Measurements from ENCODE around the gene MIER2. TPM values are rescaled to one million over a fixed set of nuclear protein-coding genes. Genes with fewer than 3 reads are reported as not detected.
"Not testable (repeated sequence)": the region's sequence is repeated elsewhere in the genome, so short reads cannot be mapped to it uniquely, and the experiment has no call there.

Gene MIER2
- total and polyA plus RNA-seq, 4 donors = 9.4 to 49.0 (median 28.4) TPM

DNA sequence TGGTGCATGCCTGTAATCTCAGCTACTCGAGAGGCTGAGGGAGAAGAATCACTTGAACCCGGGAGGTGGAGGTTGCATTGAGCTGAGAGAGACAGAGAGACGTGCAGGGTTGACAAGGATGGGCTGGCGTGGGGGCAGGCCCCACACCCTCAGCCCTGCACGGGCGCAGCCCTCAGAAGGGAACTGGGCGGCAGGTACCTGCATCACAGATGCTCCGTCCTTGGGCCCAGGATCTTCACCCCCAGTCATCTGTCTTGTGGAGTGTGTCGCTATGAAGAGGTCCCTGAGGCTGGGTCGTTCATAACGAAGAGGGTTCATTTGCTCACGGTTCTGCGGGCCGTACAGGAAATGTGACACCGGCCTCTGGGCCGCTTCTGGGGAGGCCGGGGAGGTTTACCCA lies 44.1 kb upstream of the MIER2 start:
- Histone ChIP-seq H3K27ac (ENCODE audit: low read depth, low read length) (no peak overlapping the region), H3K4me3 (ENCODE audit: low read depth, low read length) (no peak overlapping the region), H3K36me3 (ENCODE audit: control insufficient read depth, insufficient read depth, low read length) (no peaks in the 10 kb centered on the region), H3K27me3 (ENCODE audit: control insufficient read depth, insufficient read depth, low read length) (peaks cover 2% of the 10 kb centered on the region), H3K4me1 (ENCODE audit: control insufficient read depth, insufficient read depth, low read length) (peaks cover 19% of the 10 kb centered on the region), H3K9me3 (ENCODE audit: control insufficient read depth, insufficient read depth, low read length) (no peaks in the 10 kb centered on the region)
- WGBS (ENCODE audit: insufficient coverage) = 86% methylated on average over 16 of the region's 17 CpGs
- no peak for DNase-seq (ENCODE audit: low read depth in 4 of 6, low spot score in 6 of 6)

DNA sequence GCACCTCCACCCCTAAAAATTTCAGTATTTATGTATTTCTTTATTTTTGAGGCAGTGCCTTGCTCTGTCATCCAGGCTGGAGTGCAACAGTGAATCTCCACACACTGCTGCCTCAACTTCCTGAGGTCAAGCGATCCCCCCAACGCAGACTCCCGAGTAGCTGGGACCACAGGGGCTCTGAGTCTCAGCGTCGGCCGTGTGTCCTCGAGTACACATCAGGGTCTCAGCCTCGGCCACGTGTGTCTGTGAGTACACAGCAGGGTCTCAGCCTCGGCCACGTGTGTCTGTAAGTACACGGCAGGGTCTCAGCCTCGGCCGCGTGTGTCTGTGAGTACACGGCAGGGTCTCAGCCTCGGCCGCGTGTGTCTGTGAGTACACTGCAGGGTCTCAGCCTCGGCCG lies 43.2 kb upstream of the MIER2 start:
- Histone ChIP-seq H3K36me3 (ENCODE audit: control insufficient read depth, insufficient read depth, low read length) (no peaks in the 10 kb centered on the region), H3K4me3 (ENCODE audit: low read depth, low read length) (no peak overlapping the region), H3K4me1 (ENCODE audit: control insufficient read depth, insufficient read depth, low read length) (peaks cover 22% of the 10 kb centered on the region), H3K9me3 (ENCODE audit: control insufficient read depth, insufficient read depth, low read length) (no peaks in the 10 kb centered on the region), H3K27ac (ENCODE audit: low read depth, low read length) (no peak overlapping the region), H3K27me3 (ENCODE audit: control insufficient read depth, insufficient read depth, low read length) (peaks cover 2% of the 10 kb centered on the region)
- WGBS (ENCODE audit: insufficient coverage) = 81% methylated on average over 7 of the region's 21 CpGs
- DNase-seq (ENCODE audit: low read depth in 4 of 6, low spot score in 6 of 6) = no peak

DNA sequence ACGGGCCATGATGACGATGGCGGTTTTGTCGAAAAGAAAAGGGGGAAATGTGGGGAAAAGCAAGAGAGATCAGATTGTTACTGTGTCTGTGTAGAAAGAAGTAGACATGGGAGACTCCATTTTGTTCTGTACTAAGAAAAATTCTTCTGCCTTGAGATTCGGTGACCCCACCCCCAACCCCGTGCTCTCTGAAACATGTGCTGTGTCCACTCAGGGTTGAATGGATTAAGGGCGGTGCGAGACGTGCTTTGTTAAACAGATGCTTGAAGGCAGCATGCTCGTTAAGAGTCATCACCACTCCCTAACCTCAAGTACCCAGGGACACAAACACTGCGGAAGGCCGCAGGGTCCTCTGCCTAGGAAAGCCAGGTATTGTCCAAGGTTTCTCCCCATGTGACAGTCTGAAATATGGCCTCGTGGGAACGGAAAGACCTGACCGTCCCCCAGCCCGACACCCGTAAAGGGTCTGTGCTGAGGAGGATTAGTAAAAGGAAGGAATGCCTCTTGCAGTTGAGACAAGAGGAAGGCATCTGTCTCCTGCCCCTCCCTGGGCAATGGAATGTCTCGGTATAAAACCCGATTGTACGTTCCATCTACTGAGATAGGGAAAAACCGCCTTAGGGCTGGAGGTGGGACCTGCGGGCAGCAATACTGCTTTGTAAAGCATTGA lies 42.2 kb upstream of the MIER2 start:
- H3K9me3 ChIP-seq (ENCODE audit: control insufficient read depth, insufficient read depth, low read length); H3K27ac ChIP-seq (ENCODE audit: low read depth, low read length); H3K36me3 ChIP-seq (ENCODE audit: control insufficient read depth, insufficient read depth, low read length); H3K27me3 ChIP-seq (ENCODE audit: control insufficient read depth, insufficient read depth, low read length); H3K4me3 ChIP-seq (ENCODE audit: low read depth, low read length): not testable (repeated sequence)
- DNase-seq (ENCODE audit: low read depth in 4 of 6, low spot score in 6 of 6) = peak in 1 of 6 donors; percentile 68
- WGBS (ENCODE audit: insufficient coverage) = no CpG with 5 or more reads among the region's 22 CpGs
- peaks cover 17% of the 10 kb centered on the region for H3K4me1 ChIP-seq (ENCODE audit: control insufficient read depth, insufficient read depth, low read length)

DNA sequence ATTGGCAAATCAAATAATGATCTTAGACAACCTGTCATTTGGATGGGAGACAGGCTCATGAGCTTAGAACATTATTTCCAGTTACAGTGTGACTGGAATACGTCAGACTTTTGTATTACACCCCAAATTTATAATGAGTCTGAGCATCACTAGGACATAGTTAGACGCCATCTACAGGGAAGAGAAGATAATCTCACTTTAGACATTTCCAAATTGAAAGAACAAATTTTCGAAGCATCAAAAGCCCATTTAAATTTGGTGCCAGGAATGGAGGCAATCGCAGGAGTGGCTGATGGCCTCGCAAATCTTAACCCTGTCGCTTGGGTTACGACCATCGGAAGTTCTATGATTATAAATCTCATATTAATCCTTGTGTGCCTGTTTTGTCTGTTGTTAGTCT lies 41.6 kb upstream of the MIER2 start:
- H3K4me1 ChIP-seq (ENCODE audit: control insufficient read depth, insufficient read depth, low read length) = peaks cover 17% of the 10 kb centered on the region
- H3K4me3 ChIP-seq (ENCODE audit: low read depth, low read length); H3K9me3 ChIP-seq (ENCODE audit: control insufficient read depth, insufficient read depth, low read length); H3K36me3 ChIP-seq (ENCODE audit: control insufficient read depth, insufficient read depth, low read length); H3K27ac ChIP-seq (ENCODE audit: low read depth, low read length); H3K27me3 ChIP-seq (ENCODE audit: control insufficient read depth, insufficient read depth, low read length): not testable (repeated sequence)
- peak in 1 of 6 donors; percentile 61 for DNase-seq (ENCODE audit: low read depth in 4 of 6, low spot score in 6 of 6)
- no CpG with 5 or more reads among the region's 8 CpGs for WGBS (ENCODE audit: insufficient coverage)

DNA sequence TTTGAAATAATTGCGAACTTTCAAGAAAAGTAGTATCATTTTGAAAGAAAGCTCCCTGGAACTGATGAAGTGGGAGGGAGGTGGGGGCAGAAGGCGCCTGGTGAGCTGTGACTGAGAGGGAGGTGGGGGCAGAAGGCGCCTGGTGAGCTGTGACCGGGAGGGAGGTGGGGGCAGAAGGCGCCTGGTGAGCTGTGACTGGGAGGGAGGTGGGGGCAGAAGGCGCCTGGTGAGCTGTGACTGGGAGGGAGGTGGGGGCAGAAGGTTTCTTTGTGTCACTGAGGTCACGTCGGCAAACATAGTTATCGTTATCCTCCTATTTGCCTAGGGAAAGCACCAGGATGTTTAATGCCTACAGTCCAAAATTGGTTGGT lies 40.2 kb upstream of the MIER2 start:
- WGBS (ENCODE audit: insufficient coverage) = 76% methylated on average over 8 of the region's 9 CpGs
- no peak for DNase-seq (ENCODE audit: low read depth in 4 of 6, low spot score in 6 of 6)
- H3K36me3 ChIP-seq (ENCODE audit: control insufficient read depth, insufficient read depth, low read length) = no peaks in the 10 kb centered on the region
- H3K27me3 ChIP-seq (ENCODE audit: control insufficient read depth, insufficient read depth, low read length) = peaks cover 2% of the 10 kb centered on the region
- H3K4me1 ChIP-seq (ENCODE audit: control insufficient read depth, insufficient read depth, low read length) = peaks cover 10% of the 10 kb centered on the region
- H3K9me3 ChIP-seq (ENCODE audit: control insufficient read depth, insufficient read depth, low read length) = no peaks in the 10 kb centered on the region
- H3K27ac ChIP-seq (ENCODE audit: low read depth, low read length) = no peak overlapping the region
- H3K4me3 ChIP-seq (ENCODE audit: low read depth, low read length) = no peak overlapping the region

DNA sequence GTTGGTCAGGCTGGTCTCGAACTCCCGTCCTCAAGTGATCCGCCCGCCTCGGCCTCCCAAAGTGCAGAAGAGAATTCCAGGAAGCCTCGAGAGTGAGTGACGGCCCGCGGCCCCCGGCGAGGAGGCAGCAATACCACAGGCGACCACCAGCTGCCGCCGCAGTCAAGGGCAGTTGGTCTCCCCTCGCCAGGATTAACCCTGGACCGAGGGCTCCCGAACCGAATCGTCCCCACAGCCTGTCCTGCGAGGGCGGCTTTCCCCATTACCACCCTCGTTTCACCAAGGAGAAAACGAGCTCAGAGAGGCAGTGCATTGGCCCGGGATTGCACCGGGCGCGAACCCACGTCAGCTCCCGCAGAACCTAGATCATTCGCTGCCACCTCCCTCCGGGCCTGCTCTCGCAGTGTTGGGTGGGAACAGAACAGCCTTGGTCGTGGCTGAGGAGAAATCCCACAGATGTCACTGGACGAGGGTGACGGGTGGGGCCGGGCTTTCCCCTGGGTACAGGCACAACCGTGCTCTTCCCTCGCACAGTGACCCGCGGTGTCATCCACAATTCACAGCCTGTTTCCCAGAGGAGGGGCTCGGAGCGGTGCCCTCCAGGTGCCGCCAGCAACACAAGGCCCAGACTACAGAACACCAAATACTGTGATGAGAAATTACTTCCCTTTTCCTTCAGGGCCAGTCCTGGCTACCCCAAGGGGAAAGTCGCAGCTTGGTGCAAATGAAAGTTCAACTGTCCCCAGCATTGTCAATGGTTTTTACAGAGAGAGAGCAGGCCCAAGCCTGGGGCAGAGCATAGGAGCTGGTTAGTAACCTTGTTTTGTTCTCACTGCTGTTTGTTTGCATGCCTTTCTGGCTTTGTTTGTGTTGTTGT lies 39.6 kb upstream of the MIER2 start:
- WGBS (ENCODE audit: insufficient coverage) = 18% methylated on average over 33 of the region's 44 CpGs
- peaks cover 10% of the 10 kb centered on the region for H3K4me1 ChIP-seq (ENCODE audit: control insufficient read depth, insufficient read depth, low read length)
- peak in 2 of 6 donors; percentile 34 to 46 for DNase-seq (ENCODE audit: low read depth in 4 of 6, low spot score in 6 of 6)
- H3K27me3 ChIP-seq (ENCODE audit: control insufficient read depth, insufficient read depth, low read length) = peaks cover 2% of the 10 kb centered on the region
- H3K27ac ChIP-seq (ENCODE audit: low read depth, low read length) = no peak overlapping the region
- H3K9me3 ChIP-seq (ENCODE audit: control insufficient read depth, insufficient read depth, low read length) = no peaks in the 10 kb centered on the region
- no peak overlapping the region for H3K4me3 ChIP-seq (ENCODE audit: low read depth, low read length)
- H3K36me3 ChIP-seq (ENCODE audit: control insufficient read depth, insufficient read depth, low read length) = no peaks in the 10 kb centered on the region

DNA sequence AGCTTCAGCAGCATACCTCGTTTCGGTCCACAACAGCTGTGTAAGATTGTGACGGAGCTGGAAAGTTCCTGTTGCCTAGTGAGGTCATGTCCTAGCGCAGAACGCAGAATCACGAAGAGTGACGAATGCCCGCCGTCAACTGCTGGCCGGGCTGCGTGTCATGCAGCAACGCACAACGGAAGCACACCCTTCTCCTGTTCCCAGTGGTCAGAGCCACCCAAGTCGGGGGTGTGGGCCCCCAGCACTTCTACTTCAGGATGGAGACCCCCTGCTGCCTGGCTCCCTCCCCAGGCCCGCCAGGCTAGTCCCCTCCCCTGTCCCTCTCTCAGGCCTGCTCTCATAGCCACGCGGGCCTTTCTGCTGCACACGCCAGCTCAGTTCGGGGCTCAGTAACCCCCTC lies 38.4 kb upstream of the MIER2 start:
- DNase-seq (ENCODE audit: low read depth in 4 of 6, low spot score in 6 of 6) = no peak
- Histone ChIP-seq H3K4me1 (ENCODE audit: control insufficient read depth, insufficient read depth, low read length) (peaks cover 10% of the 10 kb centered on the region), H3K9me3 (ENCODE audit: control insufficient read depth, insufficient read depth, low read length) (no peaks in the 10 kb centered on the region), H3K36me3 (ENCODE audit: control insufficient read depth, insufficient read depth, low read length) (no peaks in the 10 kb centered on the region), H3K4me3 (ENCODE audit: low read depth, low read length) (no peak overlapping the region), H3K27ac (ENCODE audit: low read depth, low read length) (no peak overlapping the region), H3K27me3 (ENCODE audit: control insufficient read depth, insufficient read depth, low read length) (peaks cover 2% of the 10 kb centered on the region)
- WGBS (ENCODE audit: insufficient coverage) = 68% methylated on average over 19 of the region's 19 CpGs

DNA sequence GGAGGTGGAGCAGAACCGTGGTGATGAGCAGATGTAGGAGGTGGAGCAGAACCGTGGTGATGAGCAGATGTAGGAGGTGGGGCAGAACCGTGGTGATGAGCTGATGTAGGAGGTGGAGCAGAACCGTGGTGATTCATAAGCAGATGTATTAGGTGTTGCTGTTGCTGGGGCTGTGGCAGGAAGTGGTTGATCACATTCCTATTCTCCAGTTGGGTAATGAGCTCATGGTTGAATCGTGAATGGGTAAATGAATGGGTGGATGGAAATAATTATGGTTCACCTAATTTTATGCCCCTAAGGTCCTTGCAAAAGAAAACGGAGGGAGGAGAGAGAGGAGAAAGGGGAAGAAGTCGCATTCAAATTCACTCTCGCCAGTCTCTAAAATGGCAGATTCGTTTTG lies 38.0 kb upstream of the MIER2 start:
- not testable (repeated sequence) for DNase-seq (ENCODE audit: low read depth in 4 of 6, low spot score in 6 of 6); H3K27ac ChIP-seq (ENCODE audit: low read depth, low read length); H3K36me3 ChIP-seq (ENCODE audit: control insufficient read depth, insufficient read depth, low read length); H3K4me3 ChIP-seq (ENCODE audit: low read depth, low read length); H3K27me3 ChIP-seq (ENCODE audit: control insufficient read depth, insufficient read depth, low read length); H3K9me3 ChIP-seq (ENCODE audit: control insufficient read depth, insufficient read depth, low read length); H3K4me1 ChIP-seq (ENCODE audit: control insufficient read depth, insufficient read depth, low read length)
- WGBS (ENCODE audit: insufficient coverage) = 94% methylated on average over 6 of the region's 9 CpGs

DNA sequence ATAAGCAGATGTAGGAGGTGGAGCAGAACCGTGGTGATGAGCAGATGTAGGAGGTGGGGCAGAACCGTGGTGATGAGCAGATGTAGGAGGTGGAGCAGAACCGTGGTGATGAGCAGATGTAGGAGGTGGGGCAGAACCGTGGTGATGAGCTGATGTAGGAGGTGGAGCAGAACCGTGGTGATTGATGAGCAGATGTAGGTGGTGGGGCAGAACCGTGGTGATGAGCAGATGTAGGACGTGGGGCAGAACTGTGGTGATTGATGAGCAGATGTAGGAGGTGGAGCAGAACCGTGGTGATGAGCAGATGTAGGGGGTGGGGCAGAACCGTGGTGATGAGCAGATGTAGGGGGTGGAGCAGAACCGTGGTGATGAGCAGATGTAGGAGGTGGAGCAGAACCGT lies 37.3 kb upstream of the MIER2 start:
- H3K4me3 ChIP-seq (ENCODE audit: low read depth, low read length); H3K9me3 ChIP-seq (ENCODE audit: control insufficient read depth, insufficient read depth, low read length); H3K27ac ChIP-seq (ENCODE audit: low read depth, low read length); DNase-seq (ENCODE audit: low read depth in 4 of 6, low spot score in 6 of 6); H3K36me3 ChIP-seq (ENCODE audit: control insufficient read depth, insufficient read depth, low read length); H3K27me3 ChIP-seq (ENCODE audit: control insufficient read depth, insufficient read depth, low read length); H3K4me1 ChIP-seq (ENCODE audit: control insufficient read depth, insufficient read depth, low read length): not testable (repeated sequence)
- WGBS (ENCODE audit: insufficient coverage) = 75% methylated on average over 9 of the region's 11 CpGs
